ENCODE results near the gene HOXD11.

- TF ChIP-seq CTCF (IDR thresholded peaks at IDR 0.05; ENCODE audit: low read depth, low read length, poor library complexity, severe bottlenecking) (no peak), EZH2phosphoT487 (IDR thresholded peaks at IDR 0.05; ENCODE audit: borderline replicate concordance, low read length) (no peak)
These were observed 7.8 kb upstream of the HOXD11 start for GRCh38 chr2:176099159-176099727.

All from DOHH2 (cell line).